Type B pancreatic cell (in vitro differentiated cells): ENCODE results near the gene PADI1. TPM values are rescaled to one million over a fixed set of nuclear protein-coding genes. Genes with fewer than 3 reads are reported as not detected.

ENCODE experiments used
- DNase-seq: peaks from one replicate; pipeline ENCODE4 v3.0.0; 2021; ENCODE audit warnings: mixed read lengths; ENCODE audit not compliant: unreplicated experiment; ENCODE audit errors: extremely low spot score
- H3K27ac Mint-ChIP-seq: 2 replicates; pipeline ENCODE4 v1.8.0; 2021; ENCODE audit warnings: mild to moderate bottlenecking, mixed read lengths
- H3K27me3 Mint-ChIP-seq: 2 replicates; pipeline ENCODE4 v1.8.0; 2021; ENCODE audit warnings: mixed read lengths
- H3K36me3 Mint-ChIP-seq: 2 replicates; pipeline ENCODE4 v1.8.0; 2021; ENCODE audit warnings: mixed read lengths
- H3K4me1 Mint-ChIP-seq: one replicate; pipeline ENCODE4 v1.8.0; 2021; ENCODE audit warnings: mixed read lengths; ENCODE audit not compliant: unreplicated experiment
- H3K4me3 Mint-ChIP-seq: 2 replicates; pipeline ENCODE4 v1.8.0; 2021; ENCODE audit warnings: mild to moderate bottlenecking, mixed read lengths
- H3K9me3 Mint-ChIP-seq: 2 replicates; pipeline ENCODE4 v1.8.0; 2021; ENCODE audit warnings: mixed read lengths
- total RNA-seq: library from RNA; stranded (reverse); gene quantifications from 2 replicates; pipeline ENCODE4 v1.2.1, GENCODE V29; 2021; ENCODE audit warnings: low replicate concordance
- TF ChIP-seq, protein P1 (sequence below): fragments of 200-600 bp; sonication (generic); conservative IDR thresholded peaks from 2 replicates; pipeline ENCODE4 v1.5.0; 2021; ENCODE audit warnings: antibody characterized with exemption, mild to moderate bottlenecking

Gene PADI1
- total RNA-seq, 1 donor from 2014 or later, result 21.2 TPM

GRCh38 chr1:17225140-17225539 is 20.2 kb downstream of the PADI1 start:
- peaks cover 13% of the 10 kb centered on the region for H3K27me3 Mint-ChIP-seq
- no peak overlapping the region for H3K27ac Mint-ChIP-seq
- H3K36me3 Mint-ChIP-seq, result no peaks in the 10 kb centered on the region
- H3K4me3 Mint-ChIP-seq, result no peak overlapping the region
- H3K4me1 Mint-ChIP-seq, result peaks cover 9% of the 10 kb centered on the region
- no peaks in the 10 kb centered on the region for H3K9me3 Mint-ChIP-seq
- TF ChIP-seq, protein P1, sequence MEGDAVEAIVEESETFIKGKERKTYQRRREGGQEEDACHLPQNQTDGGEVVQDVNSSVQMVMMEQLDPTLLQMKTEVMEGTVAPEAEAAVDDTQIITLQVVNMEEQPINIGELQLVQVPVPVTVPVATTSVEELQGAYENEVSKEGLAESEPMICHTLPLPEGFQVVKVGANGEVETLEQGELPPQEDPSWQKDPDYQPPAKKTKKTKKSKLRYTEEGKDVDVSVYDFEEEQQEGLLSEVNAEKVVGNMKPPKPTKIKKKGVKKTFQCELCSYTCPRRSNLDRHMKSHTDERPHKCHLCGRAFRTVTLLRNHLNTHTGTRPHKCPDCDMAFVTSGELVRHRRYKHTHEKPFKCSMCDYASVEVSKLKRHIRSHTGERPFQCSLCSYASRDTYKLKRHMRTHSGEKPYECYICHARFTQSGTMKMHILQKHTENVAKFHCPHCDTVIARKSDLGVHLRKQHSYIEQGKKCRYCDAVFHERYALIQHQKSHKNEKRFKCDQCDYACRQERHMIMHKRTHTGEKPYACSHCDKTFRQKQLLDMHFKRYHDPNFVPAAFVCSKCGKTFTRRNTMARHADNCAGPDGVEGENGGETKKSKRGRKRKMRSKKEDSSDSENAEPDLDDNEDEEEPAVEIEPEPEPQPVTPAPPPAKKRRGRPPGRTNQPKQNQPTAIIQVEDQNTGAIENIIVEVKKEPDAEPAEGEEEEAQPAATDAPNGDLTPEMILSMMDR, result no peak
- DNase-seq, result no peak

DNA sequence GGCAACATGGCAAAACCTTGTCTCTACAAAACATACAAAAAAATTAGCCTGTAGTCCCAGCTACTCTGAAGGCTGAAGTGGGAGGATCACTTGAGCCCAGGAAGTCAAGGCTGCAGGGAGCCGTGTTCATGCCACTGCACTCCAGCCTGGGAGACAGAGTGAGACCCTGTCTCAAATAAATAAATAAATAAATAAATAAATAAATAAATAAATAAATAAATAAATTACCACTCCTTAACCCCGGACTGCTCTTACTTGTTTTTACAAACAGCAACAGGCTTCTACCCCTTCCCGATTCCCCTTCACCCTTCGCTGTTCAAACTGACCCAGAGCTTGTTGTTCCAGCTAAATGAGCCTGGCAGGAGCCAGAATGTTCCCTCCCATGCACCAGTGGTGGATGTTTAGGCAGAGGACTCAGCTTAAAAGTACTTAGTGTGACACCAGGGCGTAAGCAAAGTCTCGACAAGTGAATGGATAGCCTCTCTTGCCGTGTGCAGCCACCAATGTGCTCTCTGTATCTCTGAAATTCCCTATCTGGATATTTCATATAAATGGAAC is 22.5 kb downstream of the PADI1 start:
- H3K4me1 Mint-ChIP-seq, result peaks cover 12% of the 10 kb centered on the region
- no peaks in the 10 kb centered on the region for H3K36me3 Mint-ChIP-seq
- H3K9me3 Mint-ChIP-seq, result no peaks in the 10 kb centered on the region
- peaks cover 3% of the 10 kb centered on the region for H3K27me3 Mint-ChIP-seq
- TF ChIP-seq, protein P1, result no peak
- no peak overlapping the region for H3K27ac Mint-ChIP-seq
- no peak for DNase-seq
- H3K4me3 Mint-ChIP-seq, result no peak overlapping the region

DNA sequence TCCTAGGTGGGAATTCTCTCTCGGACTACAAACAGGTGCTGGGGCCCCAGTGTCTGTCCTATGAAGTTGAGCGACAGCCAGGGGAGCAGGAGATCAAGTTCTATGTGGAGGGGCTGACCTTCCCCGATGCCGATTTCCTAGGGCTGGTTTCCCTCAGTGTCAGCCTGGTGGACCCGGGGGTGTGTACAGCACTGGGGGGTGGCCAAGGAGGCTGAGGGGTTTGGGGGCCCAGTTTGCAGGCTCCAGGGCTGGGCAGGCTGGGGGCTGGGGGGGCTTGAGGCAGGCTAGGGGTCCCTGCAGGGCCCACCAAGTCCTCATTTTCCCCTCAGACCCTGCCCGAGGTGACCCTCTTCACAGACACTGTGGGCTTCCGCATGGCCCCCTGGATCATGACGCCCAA is 23.7 kb downstream of the PADI1 start:
- Mint-ChIP-seq H3K4me1 (peaks cover 24% of the 10 kb centered on the region), H3K9me3 (no peaks in the 10 kb centered on the region), H3K36me3 (no peaks in the 10 kb centered on the region), H3K27me3 (no peaks in the 10 kb centered on the region), H3K4me3 (no peak overlapping the region), H3K27ac (no peak overlapping the region)
- DNase-seq, result no peak
- TF ChIP-seq, protein P1, result no peak

DNA sequence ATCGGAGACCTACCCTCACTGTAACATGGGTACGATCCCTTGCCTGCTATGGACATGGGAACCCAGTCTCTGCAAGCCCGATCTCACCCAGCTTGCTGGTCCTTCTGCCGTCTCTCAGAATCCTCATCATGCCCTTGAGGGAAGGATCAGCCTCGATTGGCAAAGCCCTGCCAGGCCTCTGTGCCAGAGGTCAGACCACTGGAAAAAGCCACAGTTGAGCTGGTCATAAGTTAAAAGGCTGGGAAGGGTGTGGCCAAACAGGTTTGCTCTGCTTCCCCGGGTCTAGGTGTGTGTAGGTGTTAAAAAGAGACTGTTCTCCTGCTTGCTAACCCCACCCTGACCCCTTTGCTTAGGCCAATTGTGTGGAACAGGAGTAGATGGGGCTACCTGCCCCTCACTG is 24.5 kb downstream of the PADI1 start:
- H3K27me3 Mint-ChIP-seq, result no peaks in the 10 kb centered on the region
- no peak overlapping the region for H3K4me3 Mint-ChIP-seq
- TF ChIP-seq, protein P1, result no peak
- no peaks in the 10 kb centered on the region for H3K36me3 Mint-ChIP-seq
- no peaks in the 10 kb centered on the region for H3K9me3 Mint-ChIP-seq
- peak overlapping the region; percentile 31 for H3K27ac Mint-ChIP-seq
- no peak for DNase-seq
- H3K4me1 Mint-ChIP-seq, result peaks cover 25% of the 10 kb centered on the region

DNA sequence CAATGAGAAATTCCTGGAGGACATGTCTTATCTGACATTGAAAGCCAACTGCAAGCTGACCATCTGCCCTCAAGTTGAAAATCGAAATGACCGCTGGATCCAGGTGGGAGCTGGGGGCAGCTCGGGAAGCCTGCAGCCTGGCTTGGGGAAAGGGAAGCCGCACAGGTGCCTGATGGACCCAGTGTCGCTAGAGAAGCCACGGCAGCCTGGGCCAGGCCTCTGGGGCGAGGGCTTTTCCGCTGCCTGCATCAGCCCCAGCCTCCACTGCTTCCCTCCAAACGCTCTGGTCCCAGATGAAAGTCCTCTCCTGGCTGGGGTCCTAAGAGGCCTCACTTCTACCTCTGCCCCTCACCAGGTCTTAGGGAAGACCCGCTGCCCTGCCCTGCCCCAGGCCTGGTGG is 25.2 kb downstream of the PADI1 start:
- Mint-ChIP-seq H3K36me3 (no peaks in the 10 kb centered on the region), H3K4me1 (peaks cover 25% of the 10 kb centered on the region), H3K4me3 (no peak overlapping the region), H3K9me3 (no peaks in the 10 kb centered on the region), H3K27me3 (no peaks in the 10 kb centered on the region), H3K27ac (no peak overlapping the region)
- DNase-seq, result no peak
- TF ChIP-seq, protein P1, result no peak
